H9 (cell line): ENCODE measurements around the gene SLC44A2. TPM values are rescaled to one million over a fixed set of nuclear protein-coding genes. Genes with fewer than 3 reads are reported as not detected.
A peak's percentile ranks its signal among the peaks of the same experiment; 100 is the strongest.

Experiments used
- DNase-seq: peaks from one replicate; pipeline ENCODE4 v3.0.0-alpha.2; 2017
- H2AFZ ChIP-seq: one replicate; pipeline ENCODE4 v1.6.1; 2013; ENCODE audit warnings: mild to moderate bottlenecking, low read length, control low read depth, moderate library complexity
- H2AK5ac ChIP-seq: 2 replicates; pipeline ENCODE4 v1.6.1; 2013; ENCODE audit warnings: low read length, control low read depth, mixed read lengths; ENCODE audit not compliant: insufficient read length
- H2BK120ac ChIP-seq: one replicate; pipeline ENCODE4 v1.6.1; 2013; ENCODE audit warnings: low read depth, mild to moderate bottlenecking, low read length, control low read depth, inconsistent platforms; ENCODE audit not compliant: poor library complexity, severe bottlenecking
- H2BK12ac ChIP-seq: 2 replicates; pipeline ENCODE4 v1.6.1; 2013; ENCODE audit warnings: low read length, control low read depth, mixed read lengths, low read depth; ENCODE audit not compliant: insufficient read length
- H2BK15ac ChIP-seq: 2 replicates; pipeline ENCODE4 v1.6.1; 2013; ENCODE audit warnings: low read depth, low read length, control low read depth
- H2BK20ac ChIP-seq: one replicate; pipeline ENCODE4 v1.6.1; 2013; ENCODE audit warnings: low read depth, mild to moderate bottlenecking, low read length, control low read depth, inconsistent platforms; ENCODE audit not compliant: poor library complexity, severe bottlenecking
- H2BK5ac ChIP-seq: 2 replicates; pipeline ENCODE4 v1.6.1; 2013; ENCODE audit warnings: low read length, control low read depth, mixed read lengths; ENCODE audit not compliant: insufficient read length
- H3K14ac ChIP-seq: 2 replicates; pipeline ENCODE4 v1.6.1; 2013; ENCODE audit warnings: low read length, control low read depth; ENCODE audit not compliant: insufficient read depth
- H3K18ac ChIP-seq: 2 replicates; pipeline ENCODE4 v1.6.1; 2013; ENCODE audit warnings: low read depth, mild to moderate bottlenecking, mixed read lengths, low read length, control low read depth; ENCODE audit not compliant: insufficient read length
- H3K23ac ChIP-seq: 2 replicates; pipeline ENCODE4 v1.6.1; 2013; ENCODE audit warnings: low read length, control low read depth, mixed read lengths, low read depth; ENCODE audit not compliant: insufficient read length
- H3K23me2 ChIP-seq: 2 replicates; pipeline ENCODE4 v1.6.1; 2013; ENCODE audit warnings: low read depth, mild to moderate bottlenecking, mixed read lengths, low read length, control low read depth; ENCODE audit not compliant: insufficient read length, poor library complexity, severe bottlenecking
- H3K27ac ChIP-seq: 2 replicates; pipeline ENCODE4 v1.5.1; 2013; ENCODE audit warnings: low read length, control low read depth, mixed read lengths, low read depth; ENCODE audit not compliant: insufficient read length
- H3K27me3 ChIP-seq: 2 replicates; pipeline ENCODE4 v1.6.1; 2013; ENCODE audit warnings: low read length, control low read depth, inconsistent platforms; ENCODE audit not compliant: insufficient read depth
- H3K4ac ChIP-seq: 2 replicates; pipeline ENCODE4 v1.6.1; 2013; ENCODE audit warnings: low read depth, mild to moderate bottlenecking, control low read depth, inconsistent platforms, low read length, moderate library complexity
- H3K4me1 ChIP-seq: 2 replicates; pipeline ENCODE4 v1.6.1; 2013; ENCODE audit warnings: low read length, control low read depth, inconsistent platforms; ENCODE audit not compliant: insufficient read depth
- H3K4me2 ChIP-seq: 2 replicates; pipeline ENCODE4 v1.6.1; 2013; ENCODE audit warnings: low read length, control low read depth, mixed read lengths; ENCODE audit not compliant: insufficient read length, insufficient read depth
- H3K56ac ChIP-seq: 2 replicates; pipeline ENCODE4 v1.6.1; 2013; ENCODE audit warnings: low read depth, mild to moderate bottlenecking, mixed read lengths, low read length, control low read depth; ENCODE audit not compliant: insufficient read length
- H3K79me1 ChIP-seq: 2 replicates; pipeline ENCODE4 v1.6.1; 2013; ENCODE audit warnings: low read depth, mild to moderate bottlenecking, moderate library complexity, low read length, control low read depth, inconsistent platforms; ENCODE audit not compliant: insufficient read depth, poor library complexity, severe bottlenecking
- H3K79me2 ChIP-seq: 2 replicates; pipeline ENCODE4 v1.6.1; 2013; ENCODE audit warnings: low read length, control low read depth, inconsistent platforms; ENCODE audit not compliant: insufficient read depth
- H3K9ac ChIP-seq: 2 replicates; pipeline ENCODE4 v1.6.1; 2013; ENCODE audit warnings: low read length, control low read depth, mixed read lengths; ENCODE audit not compliant: insufficient read length; ENCODE audit errors: extremely low read depth
- H3K9me3 ChIP-seq: one replicate; pipeline ENCODE4 v1.6.1; 2013; ENCODE audit warnings: low read depth, low read length, inconsistent platforms; ENCODE audit not compliant: control insufficient read depth
- H3T11ph ChIP-seq: one replicate; pipeline ENCODE4 v1.6.1; 2013; ENCODE audit warnings: mild to moderate bottlenecking, low read length, control low read depth, inconsistent platforms
- H4K20me1 ChIP-seq: one replicate; pipeline ENCODE4 v1.6.1; 2013; ENCODE audit not compliant: control insufficient read depth, insufficient read length, insufficient read depth
- H4K5ac ChIP-seq: 2 replicates; pipeline ENCODE4 v1.6.1; 2013; ENCODE audit warnings: low read depth, mild to moderate bottlenecking, mixed read lengths, low read length, control low read depth; ENCODE audit not compliant: insufficient read length
- H4K8ac ChIP-seq: replicated peaks from 2 replicates; pipeline ENCODE4 v1.6.1; 2013; ENCODE audit warnings: low read length, control low read depth, mixed read lengths, low read depth; ENCODE audit not compliant: insufficient read length
- H4K91ac ChIP-seq: 2 replicates; pipeline ENCODE4 v1.6.1; 2013; ENCODE audit warnings: low read depth, mild to moderate bottlenecking, moderate library complexity, mixed read lengths, low read length, control low read depth; ENCODE audit not compliant: insufficient read length
- H3K27ac Mint-ChIP-seq, 3 experiments: 2 replicates in 2 of 3; 3 replicates in 1 of 3; pipeline ENCODE4 v1.8.0; 2020 to 2021; ENCODE audit warnings: mixed read lengths in 3 of 3, mild to moderate bottlenecking in 1 of 3, moderate library complexity in 1 of 3
- H3K27me3 Mint-ChIP-seq: 2 replicates; pipeline ENCODE4 v1.8.0; 2021; ENCODE audit warnings: low read depth, mild to moderate bottlenecking, moderate library complexity, mixed read lengths
- H3K36me3 Mint-ChIP-seq, 3 experiments: 2 replicates in 2 of 3; 3 replicates in 1 of 3; pipeline ENCODE4 v1.8.0; 2020 to 2021; ENCODE audit warnings: low read depth in 3 of 3, mixed read lengths in 3 of 3; ENCODE audit not compliant: insufficient read depth in 1 of 3
- H3K4me1 Mint-ChIP-seq, 2 experiments: 2 replicates each; pipeline ENCODE4 v1.8.0; 2020; ENCODE audit warnings: mixed read lengths in 2 of 2
- H3K4me3 Mint-ChIP-seq, 2 experiments: 2 replicates in 1 of 2; 3 replicates in 1 of 2; pipeline ENCODE4 v1.8.0; 2020 to 2021; ENCODE audit warnings: mild to moderate bottlenecking in 2 of 2, mixed read lengths in 2 of 2, moderate library complexity in 1 of 2
- H3K9me3 Mint-ChIP-seq, 2 experiments: 2 replicates in 1 of 2; 3 replicates in 1 of 2; pipeline ENCODE4 v1.8.0; 2020; ENCODE audit warnings: mild to moderate bottlenecking in 2 of 2, mixed read lengths in 2 of 2, moderate library complexity in 1 of 2
- WGBS: extraction: QIAGEN DNeasy Blood & Tissue Kit; methylation state at CpG from one replicate; pipeline ENCODE4 v1.1.7; 2013; ENCODE audit warnings: missing lambda C conversion rate, low lambda C conversion rate, mixed read lengths; ENCODE audit not compliant: insufficient read length; ENCODE audit errors: extremely low coverage; 5-methylcytosine and 5-hydroxymethylcytosine counted together
- total RNA-seq: library from RNA; stranded (reverse); gene quantifications from 2 replicates; pipeline ENCODE4 v1.2.1, GENCODE V29; 2021
- TF ChIP-seq, protein P1 (sequence below): fragments of 200-600 bp; sonication (generic); conservative IDR thresholded peaks from 3 replicates; pipeline ENCODE4 v1.8.0; 2021; ENCODE audit warnings: antibody characterized with exemption, mild to moderate bottlenecking

SLC44A2 gene
- total RNA-seq, 1 experiment from 2014 or later, result 121 TPM

DNA sequence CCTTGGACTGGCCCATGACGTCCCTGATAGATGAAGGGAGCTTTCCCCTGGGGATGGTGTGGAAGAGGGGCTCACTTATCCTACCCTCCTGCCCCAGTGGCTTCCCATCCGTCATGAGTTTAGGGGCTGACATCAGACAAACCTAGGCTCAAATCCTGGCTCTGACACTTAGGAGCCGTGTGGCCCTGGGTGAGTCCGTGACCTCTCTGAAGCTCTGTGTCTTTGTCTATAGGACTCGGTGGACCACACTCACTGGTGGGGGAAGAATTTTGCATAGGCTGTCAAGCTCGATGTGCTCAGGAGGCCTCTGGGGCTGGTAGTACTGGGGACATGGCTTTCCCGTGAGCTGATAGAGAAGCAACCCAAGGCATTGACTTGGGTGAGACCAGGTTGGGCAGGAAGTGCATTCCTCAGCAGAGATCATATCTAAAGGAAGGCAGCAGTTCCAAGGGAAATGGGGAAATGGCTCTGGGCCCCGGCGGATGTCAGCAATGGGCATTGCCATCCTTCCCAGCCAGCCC, 20.8 kb upstream of the SLC44A2 start:
- Histone ChIP-seq H3K4ac (no peak overlapping the region), H4K91ac (no peak overlapping the region), H4K8ac (no peak overlapping the region), H3K9me3 (no peaks in the 10 kb centered on the region), H4K20me1 (no peaks in the 10 kb centered on the region), H3K4me1 (no peaks in the 10 kb centered on the region), H3K9ac (no peak overlapping the region), H3K79me2 (no peaks in the 10 kb centered on the region; the same call in 1 of the 2 replicates), H2BK12ac (no peak overlapping the region), H2BK5ac (no peak overlapping the region), H2BK15ac (no peak overlapping the region), H4K5ac (no peak overlapping the region), H2AK5ac (no peak overlapping the region), H2BK20ac (no peak overlapping the region), H2BK120ac (no peak overlapping the region), H3T11ph (no peak overlapping the region), H3K79me1 (no peaks in the 10 kb centered on the region), H3K23me2 (peaks cover 11% of the 10 kb centered on the region), H3K27ac (no peak overlapping the region), H3K23ac (no peak overlapping the region), H3K18ac (no peak overlapping the region), H2AFZ (no peak overlapping the region), H3K4me2 (no peak overlapping the region), H3K14ac (no peak overlapping the region; the same call in 1 of the 2 replicates), H3K56ac (no peak overlapping the region), H3K27me3 (no peaks in the 10 kb centered on the region)
- H3K36me3 Mint-ChIP-seq, result no peaks in the 10 kb centered on the region; a peak in 1 of 7 replicates
- WGBS, result no CpG with 5 or more reads among the region's 9 CpGs
- H3K4me1 Mint-ChIP-seq, result peaks cover 16 to 18% of the 10 kb centered on the region in 2 experiments
- no peak for DNase-seq
- H3K27ac Mint-ChIP-seq, result peak overlapping the region in 2 of 3 experiments; percentile 40 to 85; a peak in 3 of 7 replicates
- H3K27me3 Mint-ChIP-seq, result peaks cover 6% of the 10 kb centered on the region
- TF ChIP-seq, protein P1, sequence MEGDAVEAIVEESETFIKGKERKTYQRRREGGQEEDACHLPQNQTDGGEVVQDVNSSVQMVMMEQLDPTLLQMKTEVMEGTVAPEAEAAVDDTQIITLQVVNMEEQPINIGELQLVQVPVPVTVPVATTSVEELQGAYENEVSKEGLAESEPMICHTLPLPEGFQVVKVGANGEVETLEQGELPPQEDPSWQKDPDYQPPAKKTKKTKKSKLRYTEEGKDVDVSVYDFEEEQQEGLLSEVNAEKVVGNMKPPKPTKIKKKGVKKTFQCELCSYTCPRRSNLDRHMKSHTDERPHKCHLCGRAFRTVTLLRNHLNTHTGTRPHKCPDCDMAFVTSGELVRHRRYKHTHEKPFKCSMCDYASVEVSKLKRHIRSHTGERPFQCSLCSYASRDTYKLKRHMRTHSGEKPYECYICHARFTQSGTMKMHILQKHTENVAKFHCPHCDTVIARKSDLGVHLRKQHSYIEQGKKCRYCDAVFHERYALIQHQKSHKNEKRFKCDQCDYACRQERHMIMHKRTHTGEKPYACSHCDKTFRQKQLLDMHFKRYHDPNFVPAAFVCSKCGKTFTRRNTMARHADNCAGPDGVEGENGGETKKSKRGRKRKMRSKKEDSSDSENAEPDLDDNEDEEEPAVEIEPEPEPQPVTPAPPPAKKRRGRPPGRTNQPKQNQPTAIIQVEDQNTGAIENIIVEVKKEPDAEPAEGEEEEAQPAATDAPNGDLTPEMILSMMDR, result no peak
- H3K9me3 Mint-ChIP-seq, result no peaks in the 10 kb centered on the region
- peak overlapping the region in 1 of 2 experiments; percentile 13; a peak in 2 of 5 replicates for H3K4me3 Mint-ChIP-seq
